Stimulated activated CD4-positive, alpha-beta T cell treated with anti-CD3 and anti-CD28 coated beads, Interleukin-1b, Interleukin-23, amount 100 ng/mL, for 48 hours (primary cell): ENCODE results near the gene TC2N.
"Not testable (repeated sequence)": the region's sequence is repeated elsewhere in the genome, so short reads cannot be mapped to it uniquely, and the experiment has no call there.

Source experiments
- DNase-seq: peaks from one replicate; pipeline ENCODE4 v3.0.0-alpha.2; 2020

The TC2N gene

DNA sequence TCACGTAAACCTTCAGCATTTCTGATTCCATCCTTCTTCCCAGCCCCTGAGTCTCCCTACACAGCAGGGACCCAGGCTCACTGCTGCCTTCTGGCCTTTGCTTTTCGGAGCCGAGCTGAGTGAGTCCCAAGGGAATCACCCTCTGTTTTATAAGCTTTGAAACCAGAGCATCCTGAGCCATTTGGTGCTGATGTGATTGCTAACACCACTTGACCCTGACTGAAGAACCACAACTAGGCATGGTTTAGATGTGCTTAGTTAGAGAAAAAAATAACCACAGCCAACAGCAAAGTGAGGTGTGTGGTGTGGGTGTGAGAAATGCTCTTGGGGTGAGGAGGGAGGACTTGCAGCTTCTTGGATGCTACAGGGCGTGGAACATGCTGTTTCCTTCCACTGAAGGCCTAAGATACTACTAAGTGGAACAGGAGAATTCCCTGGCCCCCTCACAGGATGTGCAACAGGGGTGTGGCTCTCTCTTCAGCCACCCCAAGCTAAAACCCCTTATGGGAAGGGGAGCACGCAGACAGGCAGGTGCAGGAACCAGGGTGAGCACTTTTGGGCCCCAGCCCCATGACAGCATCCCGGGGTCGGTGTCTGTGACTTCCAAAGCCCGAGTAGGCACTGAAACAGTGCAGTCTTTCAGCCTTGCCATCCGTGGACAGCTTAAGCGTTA is at the start of gene TC2N:
Gene TC2N (minus strand): TSS at position 221 of the 673 bp plus-strand sequence. CDS start 53,767 bp downstream, outside the sequence.
- DNase-seq = peak; percentile 51

DNA sequence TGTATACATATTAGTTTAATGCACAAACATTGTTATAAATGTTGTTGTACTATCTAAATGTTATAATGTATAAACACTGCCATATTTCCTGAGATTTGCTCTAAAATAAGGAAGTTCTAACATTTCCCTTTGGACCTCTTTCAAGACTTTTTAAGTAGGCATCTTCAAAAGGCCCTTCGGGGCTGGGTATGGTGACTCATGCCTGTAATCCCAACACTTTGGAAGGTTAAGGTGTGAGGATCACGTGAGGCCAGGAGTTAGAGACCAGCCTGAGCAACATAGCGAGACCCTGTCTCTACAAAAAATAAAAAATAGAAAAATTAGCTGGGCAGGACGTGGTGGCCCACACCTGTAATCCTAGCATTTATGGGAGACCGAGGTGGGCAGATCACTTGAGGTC is 44.7 kb upstream of the TC2N start:
- DNase-seq = no peak

DNA sequence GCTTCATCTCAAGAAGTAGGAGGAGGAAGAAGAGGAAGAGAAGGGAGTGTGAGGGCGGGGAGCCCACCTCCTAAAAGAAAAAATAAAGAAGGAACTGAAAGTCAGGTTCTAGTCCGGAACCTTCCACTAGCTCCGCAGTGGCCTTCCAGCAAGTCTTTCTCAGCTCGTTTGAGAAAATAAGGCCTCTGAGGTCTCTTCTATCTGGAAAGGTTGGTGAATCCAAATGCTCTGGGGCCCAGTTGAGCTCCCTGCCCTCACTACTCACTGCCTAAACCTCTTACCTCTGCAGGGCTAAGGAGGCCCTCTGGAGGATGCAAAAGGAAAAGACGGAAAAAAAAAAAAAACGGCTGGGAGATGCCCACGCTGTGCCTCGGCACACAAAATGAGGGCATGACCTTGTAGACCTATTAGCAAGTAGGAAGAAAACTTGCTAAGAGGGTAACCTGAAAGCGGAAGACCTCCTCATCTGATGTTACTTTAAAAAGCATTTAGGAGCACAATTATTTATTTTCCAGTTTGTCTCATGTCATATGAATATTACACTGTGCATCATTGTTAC is 44.2 kb upstream of the TC2N start:
- DNase-seq = peak; percentile 45

DNA sequence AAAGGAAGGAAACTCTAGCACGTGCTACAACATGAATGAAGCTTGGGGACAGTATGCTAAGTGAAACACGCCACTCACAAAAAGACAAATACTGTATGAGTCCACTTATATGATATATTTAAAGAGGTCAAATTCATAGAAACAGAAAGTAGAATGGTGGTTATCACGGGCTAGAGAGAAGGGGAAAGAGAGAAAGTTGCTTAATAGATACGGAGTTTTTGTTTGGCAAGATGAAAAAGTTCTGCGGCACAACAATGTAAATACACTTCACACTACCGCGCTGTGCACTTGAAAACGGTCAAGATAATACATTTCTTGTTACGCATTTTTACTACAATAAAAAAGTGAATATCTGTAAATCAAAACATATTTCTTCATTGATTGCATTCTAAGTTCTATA is 42.9 kb upstream of the TC2N start:
- no peak for DNase-seq

DNA sequence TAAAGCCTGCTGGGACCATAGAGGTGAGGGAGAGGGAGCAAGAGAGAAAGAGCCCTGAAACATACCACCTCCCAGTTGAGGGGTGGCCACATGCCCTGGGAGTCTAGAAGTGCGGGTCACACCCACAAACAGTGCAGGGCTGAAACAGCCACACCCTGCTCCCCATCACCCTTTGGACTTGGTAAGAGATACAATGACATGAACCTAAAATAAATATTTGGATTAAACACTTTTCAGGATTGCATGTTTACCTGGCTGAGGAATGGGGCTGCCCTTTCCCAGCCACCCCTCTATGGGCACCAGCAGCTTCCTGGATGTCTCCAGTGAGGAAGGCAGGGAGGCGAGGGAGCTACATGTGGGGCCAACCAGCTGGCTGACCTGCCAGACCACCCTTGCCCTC is 39.0 kb upstream of the TC2N start:
- DNase-seq = no peak

DNA sequence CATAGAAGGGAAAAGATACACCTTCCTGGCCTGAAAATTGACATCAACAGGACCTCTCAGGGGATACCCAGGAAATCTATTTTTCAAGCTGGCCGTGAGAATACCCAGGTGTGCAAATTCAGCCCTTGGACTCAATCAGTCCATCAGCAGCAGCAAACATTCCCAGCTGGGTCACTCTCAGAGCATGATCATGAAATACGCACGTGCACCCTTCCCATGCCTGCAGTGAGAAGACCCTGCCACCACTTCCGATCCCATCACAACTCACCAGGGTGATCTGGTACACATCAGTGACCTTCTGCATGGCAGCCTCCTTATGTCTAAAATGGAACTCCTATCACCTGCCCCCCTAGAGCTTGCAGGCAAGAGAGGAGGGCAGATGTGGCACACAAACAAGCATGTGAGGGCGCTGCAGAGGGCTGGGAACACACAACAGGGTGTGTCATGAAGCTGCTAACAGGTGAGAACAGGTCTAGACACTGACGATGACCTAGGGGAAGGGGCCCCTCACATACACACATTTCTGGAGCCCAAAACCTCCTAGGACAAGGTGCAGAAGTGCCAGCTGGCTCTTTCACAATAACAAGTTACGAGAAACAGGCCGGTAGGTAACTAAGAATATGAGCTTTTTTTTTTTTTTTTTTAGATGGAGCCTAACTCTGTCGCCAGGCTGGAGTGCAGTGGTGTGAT is 37.8 kb upstream of the TC2N start:
- no peak for DNase-seq

DNA sequence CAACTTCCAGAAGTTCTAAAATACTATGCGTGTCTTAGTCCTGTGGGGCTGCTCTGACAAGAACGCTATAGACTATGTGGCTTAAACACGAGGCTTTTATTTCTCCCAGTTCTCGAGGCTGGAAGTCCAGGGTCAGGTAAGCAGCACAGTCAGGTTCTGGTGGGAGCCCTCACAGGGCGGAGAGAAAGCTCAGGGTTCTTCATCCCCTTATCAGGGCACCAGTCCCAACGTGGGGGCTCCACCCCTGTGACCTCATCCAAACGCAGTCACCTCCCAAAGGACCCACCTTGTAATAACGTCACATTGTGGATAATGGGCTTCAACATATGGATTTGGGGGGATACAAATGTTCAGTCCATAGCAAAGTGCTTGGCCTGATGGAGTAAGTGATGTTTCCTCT is 37.1 kb upstream of the TC2N start:
- no peak for DNase-seq

DNA sequence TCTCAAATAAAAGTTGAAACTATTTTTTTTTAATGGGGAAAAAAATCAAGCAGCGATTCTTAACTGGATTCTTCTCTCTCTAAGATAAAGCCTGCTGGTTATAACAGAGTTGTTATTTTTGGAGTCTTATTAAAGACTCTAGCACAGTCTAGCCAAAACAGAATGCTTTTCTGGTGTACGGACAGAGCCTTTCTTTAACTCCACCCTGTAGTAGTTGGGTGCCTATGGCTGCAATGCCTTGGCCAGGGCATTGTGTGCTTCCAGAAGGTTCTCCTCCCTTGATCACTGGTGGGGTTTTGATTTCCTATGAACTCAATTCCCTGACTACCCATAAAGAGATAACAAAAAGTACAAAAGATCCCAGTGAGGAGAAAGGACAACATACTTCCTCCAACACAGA is 35.7 kb upstream of the TC2N start:
- no peak for DNase-seq

DNA sequence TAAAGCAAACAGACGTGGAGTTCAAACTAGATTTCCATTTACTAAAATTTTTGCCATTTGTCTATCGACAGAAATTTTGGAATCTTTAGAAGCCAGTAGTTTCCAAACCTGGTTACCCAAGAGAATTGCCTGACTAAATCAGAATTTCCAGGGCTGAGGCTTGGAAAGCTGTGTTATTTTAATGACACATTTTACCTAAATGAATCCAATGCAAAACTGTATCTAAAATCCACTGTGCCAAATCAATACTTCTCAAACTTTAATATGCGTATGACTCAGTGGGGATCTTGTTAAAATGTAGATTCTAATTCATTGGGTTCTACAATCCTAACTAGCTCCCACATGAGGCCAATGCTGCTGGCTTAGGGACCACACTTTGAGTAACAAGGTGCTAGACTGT is 35.0 kb upstream of the TC2N start:
- no peak for DNase-seq

DNA sequence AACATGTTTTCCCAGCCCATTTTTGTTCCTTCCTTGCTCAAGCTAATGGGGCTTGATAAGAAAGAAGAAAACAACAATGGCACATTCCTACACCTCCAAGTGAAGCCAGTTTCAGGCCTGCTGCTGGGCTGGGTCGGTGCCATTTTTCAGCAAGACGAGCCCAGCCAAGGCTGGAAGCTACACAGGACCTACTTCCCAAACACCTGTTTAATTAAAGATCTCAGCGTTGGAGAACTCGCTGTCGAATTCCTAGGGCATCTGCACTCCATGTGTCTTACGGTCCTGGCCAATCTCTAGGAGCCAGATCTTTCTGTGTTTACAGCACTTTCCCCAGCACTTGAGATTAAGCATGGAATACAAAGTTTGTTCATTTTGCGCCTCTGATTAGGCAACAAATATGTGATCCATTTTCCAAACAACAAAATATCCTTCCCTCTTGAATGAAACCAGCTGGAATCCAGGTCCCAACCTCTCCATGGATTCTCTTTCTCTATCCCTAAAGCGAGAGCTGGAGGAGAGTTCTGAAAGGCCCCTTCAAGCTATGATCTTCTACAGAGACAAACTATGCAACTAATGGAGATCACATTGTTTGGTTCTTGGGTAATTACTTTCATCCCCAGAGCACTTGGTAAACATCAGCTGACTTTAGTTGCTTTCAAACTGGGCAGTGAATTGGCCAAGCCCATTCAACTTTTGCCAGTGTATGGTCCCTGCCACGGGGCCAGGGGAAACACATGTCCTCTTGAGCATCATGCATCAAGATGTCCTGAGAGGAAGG is 34.3 kb upstream of the TC2N start:
- DNase-seq = no peak

DNA sequence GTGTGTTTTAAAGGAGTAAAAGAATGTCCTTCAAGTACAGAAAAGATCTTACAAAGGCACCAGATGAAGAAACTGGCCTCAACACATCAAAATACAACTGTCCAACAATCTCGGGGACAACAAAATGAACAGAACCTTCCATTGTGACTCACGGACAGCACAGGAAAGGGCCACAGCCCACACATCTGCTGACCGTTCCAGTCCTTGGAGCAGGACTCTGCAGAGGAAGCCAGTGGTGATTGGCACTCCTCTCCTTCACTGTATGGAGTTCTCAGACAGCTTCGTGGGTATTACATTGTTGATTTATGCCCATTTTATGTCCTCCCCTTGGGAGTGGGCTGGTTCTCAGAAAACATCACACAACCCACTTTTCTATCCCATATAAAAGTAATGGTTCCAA is 32.5 kb upstream of the TC2N start:
- DNase-seq = no peak

DNA sequence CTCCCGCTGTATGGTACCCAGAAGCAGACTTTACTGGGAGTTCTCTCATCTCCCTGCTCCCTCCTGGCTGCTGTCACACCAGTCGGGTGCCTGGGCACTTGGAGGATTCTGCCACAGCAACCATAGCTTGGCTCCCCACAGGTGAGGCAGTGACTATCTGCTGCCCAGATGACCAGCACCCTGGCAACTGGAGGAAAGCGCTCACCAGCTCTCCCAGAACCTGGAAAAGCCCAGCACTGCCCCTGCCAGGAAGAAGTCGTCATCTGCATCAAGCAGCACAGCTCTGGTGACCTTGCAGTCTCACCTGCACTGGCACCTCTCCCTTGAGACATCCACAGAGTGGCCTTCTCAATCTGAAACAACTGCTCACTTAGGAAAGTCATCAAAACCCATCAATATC is 31.9 kb upstream of the TC2N start:
- DNase-seq = no peak

DNA sequence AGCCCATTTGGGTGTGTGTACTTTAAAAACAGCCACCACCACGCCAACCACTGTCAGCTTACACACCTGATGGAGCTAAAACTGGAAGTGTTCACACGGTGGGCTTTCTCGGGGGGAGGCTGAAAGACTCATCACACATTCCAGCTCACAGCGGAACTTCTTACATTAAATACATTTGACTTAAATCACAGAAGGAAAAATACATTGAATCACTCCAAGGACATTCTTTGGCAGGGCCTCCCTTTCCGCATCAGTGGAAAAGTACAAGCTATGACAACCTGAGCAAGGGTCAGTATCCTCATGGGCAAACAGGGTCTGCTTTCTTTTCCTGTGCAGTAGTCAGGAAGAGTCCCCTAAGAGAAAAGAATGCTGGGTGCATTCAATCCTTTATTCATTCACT is 31.0 kb upstream of the TC2N start:
- no peak for DNase-seq

DNA sequence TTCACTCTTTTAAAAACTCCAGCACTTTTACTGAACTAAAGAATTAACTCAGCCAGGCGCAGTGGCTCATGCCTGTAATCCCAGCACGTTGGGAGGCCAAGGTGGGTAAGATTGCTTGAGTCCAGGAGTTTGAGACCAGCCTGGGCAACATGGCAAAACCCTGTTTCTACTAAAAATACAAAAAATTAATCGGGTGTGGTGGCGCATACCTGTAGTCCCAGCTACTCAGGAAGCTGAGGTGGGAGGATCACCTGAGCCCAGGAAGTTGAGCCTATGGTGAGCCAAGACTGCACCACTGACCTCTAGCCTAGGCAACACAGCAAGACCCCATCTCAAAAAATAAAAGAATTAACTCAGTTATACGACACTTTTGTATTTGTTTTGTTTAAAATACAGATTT is 30.4 kb upstream of the TC2N start:
- DNase-seq = not testable (repeated sequence)

DNA sequence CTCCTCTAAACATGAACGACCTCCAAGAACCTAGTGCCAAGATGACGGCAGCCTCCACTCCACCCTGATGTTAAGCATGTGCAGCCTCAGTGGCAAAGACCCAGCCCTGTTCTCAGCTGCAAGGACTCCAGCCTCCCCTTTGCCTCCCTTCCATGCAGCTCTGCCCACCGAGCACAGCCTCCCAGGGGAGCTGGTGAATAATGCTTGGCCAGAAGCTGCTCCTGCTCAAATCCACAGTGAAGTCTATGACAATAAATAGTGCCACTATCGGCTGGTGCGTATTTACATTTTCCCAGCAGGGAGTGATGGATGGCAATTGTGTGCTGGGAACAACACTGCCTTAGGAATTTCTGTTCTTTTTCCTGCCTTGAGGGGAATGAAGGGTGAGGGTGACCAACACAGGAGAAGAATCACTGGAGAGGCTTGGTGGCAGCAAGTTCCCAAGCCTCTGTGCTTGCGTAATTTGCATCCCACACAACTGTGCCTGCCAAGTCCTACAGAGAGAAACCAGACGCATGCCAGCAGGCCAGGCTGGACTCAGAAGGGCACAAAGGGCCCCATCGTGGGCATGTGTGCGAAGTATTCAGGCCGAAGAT is 29.9 kb upstream of the TC2N start:
- no peak for DNase-seq

DNA sequence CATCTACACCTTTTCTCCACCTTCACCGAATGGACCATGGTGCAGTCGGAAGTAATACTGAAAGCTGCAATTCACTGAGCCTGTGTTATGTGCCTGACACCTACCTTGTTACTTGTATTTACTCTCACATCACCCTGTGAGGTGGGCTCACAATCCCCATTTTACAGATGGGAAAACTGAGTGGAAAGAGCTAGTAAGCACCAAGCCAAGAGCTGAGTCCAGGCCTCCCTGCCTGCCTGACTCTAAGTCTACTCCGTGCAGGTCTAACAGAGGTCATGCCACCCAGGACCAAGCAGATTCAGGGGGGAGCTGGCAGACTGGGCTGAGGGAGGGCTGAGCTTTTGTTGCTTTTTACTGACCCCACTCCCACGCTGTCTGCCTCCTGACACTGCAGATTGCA is 29.1 kb upstream of the TC2N start:
- DNase-seq = no peak

DNA sequence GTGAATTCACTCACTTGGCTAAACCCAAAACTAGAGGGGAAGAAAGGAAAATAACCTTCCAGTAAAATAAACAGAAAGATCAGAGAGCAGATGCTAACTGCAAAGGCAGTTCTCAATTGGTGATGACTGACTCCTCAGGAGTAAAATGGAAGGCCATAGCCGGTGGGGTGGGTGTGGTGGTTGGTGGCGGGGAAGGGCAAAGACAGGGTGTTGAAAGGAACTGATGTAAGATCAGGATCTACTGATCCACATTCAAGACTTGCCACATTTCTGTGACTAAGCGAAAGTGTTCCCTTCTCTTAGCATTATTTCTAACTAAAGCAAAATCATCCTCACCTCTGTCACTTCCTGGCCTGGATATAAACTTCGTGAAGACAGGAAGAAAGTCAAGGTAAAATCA is 26.3 kb upstream of the TC2N start:
- DNase-seq = peak; percentile 68

DNA sequence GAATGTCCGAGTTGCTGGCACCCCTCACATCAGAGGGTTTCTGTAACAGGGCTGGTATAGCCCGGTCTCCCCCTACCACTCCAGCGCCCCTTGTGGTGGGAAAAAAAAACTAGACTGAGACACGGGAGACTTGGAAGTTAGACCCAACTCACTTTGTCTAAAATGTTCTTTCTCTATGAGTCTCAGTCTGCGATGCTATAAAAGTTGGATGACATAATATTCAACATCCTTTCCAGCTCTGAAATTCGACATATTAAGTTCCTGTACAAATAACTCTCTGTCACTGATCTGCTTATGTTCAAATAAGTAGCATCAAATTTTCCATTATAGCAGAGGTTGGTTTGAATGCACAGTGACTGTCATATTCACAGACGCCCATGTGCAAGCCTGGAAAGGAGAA is 25.7 kb upstream of the TC2N start:
- DNase-seq = no peak

DNA sequence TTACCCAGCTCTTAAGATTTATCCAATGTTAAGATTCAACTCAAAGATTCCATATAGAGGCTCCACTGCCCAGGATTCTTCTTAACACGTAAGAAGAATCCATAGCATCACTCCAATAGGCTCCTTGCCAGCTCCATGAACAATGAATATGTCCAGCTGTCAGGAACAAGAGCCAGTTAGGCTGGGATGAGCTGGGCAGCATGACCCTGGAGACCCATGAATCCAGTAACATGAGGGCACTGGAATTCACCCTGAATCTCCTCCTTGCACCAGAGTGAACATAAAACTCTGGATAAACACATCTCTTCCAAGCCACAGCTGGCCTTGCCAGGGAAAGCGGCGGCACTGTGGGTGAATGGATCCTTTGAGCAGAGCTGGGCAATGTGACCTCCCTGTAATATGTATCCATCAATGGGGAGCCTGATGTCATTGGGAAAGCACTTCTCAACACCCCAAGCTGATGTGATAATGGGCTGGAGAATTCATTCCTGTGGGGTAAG is 24.4 kb upstream of the TC2N start:
- no peak for DNase-seq

DNA sequence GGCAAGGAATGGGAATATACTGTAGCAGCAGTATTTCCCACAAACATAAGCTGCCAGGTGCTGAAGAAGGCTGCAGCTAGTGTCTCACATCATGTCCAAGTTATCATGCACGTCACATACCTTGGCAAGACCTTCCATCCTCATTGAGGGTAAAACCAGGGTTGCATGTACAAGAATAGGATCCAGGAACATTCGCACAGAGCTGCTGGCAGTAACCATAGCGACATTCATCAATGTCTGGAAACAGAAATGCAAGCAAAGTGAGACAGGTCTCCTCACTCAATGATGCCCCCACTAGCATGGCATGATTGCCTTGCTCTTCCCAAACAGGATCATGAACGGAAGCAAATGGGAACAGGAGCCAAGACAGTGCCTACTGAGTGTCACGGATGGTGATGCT is 23.8 kb upstream of the TC2N start:
- no peak for DNase-seq

DNA sequence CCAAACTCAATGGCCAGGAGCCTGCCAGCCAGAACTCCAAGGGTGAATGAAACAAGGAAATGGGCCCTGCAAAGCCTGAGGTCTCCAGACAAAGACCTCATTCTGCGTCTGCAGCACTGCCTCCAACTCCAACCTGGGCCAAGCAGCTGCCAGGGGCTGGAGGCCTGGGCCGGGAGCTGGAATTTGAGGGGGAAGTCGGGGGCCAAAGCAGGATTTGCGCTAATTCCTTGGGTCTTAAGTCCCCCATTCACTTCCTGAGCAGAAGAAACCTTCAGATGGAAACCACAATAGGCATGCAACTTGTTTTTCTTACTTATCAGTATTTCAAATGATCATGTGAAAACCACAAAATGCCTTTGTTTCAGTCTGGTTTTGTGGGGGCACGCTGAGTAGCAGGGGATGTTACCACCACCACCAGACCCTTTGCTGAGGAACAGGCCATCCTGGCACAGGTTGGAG is 23.0 kb upstream of the TC2N start:
- no peak for DNase-seq

DNA sequence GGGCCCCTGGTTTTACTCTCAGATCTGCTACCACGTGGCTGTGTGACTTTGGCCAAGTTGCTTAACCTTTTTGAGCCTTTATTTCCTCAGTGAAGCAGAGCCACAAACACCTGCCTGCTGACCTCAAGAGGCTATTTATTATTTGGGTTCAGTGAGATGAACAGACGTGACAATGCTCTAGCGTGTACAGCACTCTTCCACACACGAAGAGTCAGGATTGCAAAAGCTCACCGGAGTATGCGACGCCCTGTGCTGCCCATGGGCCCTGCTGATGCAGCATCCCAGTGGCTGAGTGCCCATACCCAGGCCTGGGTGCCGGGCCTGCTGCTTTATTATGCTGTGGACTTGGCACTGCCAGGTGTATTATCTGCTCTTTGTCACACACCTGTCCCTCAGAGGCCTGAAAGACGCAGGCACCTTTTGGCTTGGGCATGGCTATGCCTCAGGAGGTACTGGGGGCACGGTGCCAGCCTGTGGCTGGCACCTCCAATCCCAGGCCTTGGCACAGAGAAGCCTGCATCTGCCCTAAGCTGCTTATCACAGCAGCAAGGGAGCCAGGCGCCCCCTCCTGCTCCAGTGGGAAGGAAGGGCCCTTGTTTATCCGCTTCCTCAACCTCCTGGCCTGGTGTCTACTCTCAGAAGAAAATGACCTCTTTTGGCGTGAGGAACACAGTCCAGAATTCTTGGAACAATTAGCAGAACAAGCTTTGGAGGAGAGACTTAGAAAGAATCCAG is 22.3 kb upstream of the TC2N start:
- DNase-seq = no peak
